Calu3 (cell line): ENCODE data around the gene SERAC1. TPM values are rescaled to one million over a fixed set of nuclear protein-coding genes. Genes with fewer than 3 reads are reported as not detected.

Source experiments
- BruUV-seq: library from RNA; stranded (reverse); fragments of 400-500 nt; replicated peaks from 2 replicates; lab custom pipeline; 2021; lab: Mats Ljungman, UMichigan
- CTCF ChIA-PET: fragments of 300-600 bp; sonication (Branson Sonifier 250); formaldehyde crosslinking; loops from one replicate; lab custom pipeline; 2022; ENCODE audit warnings: antibody characterized with exemption; lab: Charles Lee
- DNase-seq: peaks from one replicate; pipeline ENCODE4 v3.0.0; 2022
- H3K27ac Mint-ChIP-seq: one replicate; pipeline ENCODE4 v1.8.0; 2022; ENCODE audit warnings: mixed read lengths; ENCODE audit not compliant: unreplicated experiment
- H3K27me3 Mint-ChIP-seq: one replicate; pipeline ENCODE4 v1.8.0; 2022; ENCODE audit warnings: mixed read lengths; ENCODE audit not compliant: unreplicated experiment
- H3K36me3 Mint-ChIP-seq: one replicate; pipeline ENCODE4 v1.8.0; 2022; ENCODE audit warnings: mild to moderate bottlenecking, moderate library complexity, mixed read lengths; ENCODE audit not compliant: insufficient read depth, unreplicated experiment
- H3K4me1 Mint-ChIP-seq: one replicate; pipeline ENCODE4 v1.8.0; 2022; ENCODE audit warnings: mild to moderate bottlenecking, low read depth, mixed read lengths; ENCODE audit not compliant: unreplicated experiment
- H3K4me3 Mint-ChIP-seq: one replicate; pipeline ENCODE4 v1.8.0; 2022; ENCODE audit warnings: mild to moderate bottlenecking, low read depth, moderate library complexity, mixed read lengths; ENCODE audit not compliant: unreplicated experiment
- H3K9me3 Mint-ChIP-seq: one replicate; pipeline ENCODE4 v1.8.0; 2022; ENCODE audit warnings: low read depth, mixed read lengths; ENCODE audit not compliant: unreplicated experiment
- intact Hi-C: fragments of 100-400 bp; cut with micrococcal nuclease; formaldehyde crosslinking; loops from one replicate; pipeline ENCODE4 v1.10.0; 2022; ENCODE audit not compliant: unreplicated experiment
- total RNA-seq: library from RNA; stranded (reverse); gene quantifications from 2 replicates; pipeline ENCODE4 v1.2.3, GENCODE V29; 2022
- TF ChIP-seq, protein P1 (sequence below): fragments of 200-600 bp; IDR thresholded peaks from one replicate; pipeline ENCODE4 v1.8.0; 2022; ENCODE audit warnings: antibody characterized with exemption; ENCODE audit not compliant: unreplicated experiment

SERAC1 gene
- total RNA-seq, 1 experiment from 2014 or later = 5.5 TPM

DNA sequence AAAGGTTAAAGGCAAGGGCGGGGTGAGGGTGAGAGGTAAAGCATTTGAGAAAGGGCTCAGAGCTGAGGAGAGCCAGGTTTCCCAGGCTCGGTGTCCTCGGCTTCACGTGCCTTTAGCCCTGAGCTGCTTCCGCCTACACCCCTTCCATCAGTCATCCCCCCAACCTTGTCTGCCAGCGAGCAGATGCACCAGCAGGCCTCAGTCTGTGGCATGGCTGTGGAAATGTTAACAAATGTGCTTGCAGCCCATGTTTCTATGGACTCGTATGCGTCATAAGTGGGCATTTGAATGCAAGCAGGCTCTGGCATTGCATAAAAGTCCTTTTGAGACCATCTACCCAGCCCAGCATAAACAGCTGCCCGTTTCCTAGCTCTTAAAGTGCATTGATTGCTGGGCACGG lies 97.5 kb downstream of the SERAC1 start:
- Mint-ChIP-seq H3K27ac (no peak overlapping the region), H3K4me3 (no peak overlapping the region), H3K9me3 (no peaks in the 10 kb centered on the region), H3K4me1 (peaks cover 40% of the 10 kb centered on the region), H3K36me3 (peaks cover 17% of the 10 kb centered on the region), H3K27me3 (no peaks in the 10 kb centered on the region)
- intact Hi-C loops = no loop called here
- TF ChIP-seq, protein P1, sequence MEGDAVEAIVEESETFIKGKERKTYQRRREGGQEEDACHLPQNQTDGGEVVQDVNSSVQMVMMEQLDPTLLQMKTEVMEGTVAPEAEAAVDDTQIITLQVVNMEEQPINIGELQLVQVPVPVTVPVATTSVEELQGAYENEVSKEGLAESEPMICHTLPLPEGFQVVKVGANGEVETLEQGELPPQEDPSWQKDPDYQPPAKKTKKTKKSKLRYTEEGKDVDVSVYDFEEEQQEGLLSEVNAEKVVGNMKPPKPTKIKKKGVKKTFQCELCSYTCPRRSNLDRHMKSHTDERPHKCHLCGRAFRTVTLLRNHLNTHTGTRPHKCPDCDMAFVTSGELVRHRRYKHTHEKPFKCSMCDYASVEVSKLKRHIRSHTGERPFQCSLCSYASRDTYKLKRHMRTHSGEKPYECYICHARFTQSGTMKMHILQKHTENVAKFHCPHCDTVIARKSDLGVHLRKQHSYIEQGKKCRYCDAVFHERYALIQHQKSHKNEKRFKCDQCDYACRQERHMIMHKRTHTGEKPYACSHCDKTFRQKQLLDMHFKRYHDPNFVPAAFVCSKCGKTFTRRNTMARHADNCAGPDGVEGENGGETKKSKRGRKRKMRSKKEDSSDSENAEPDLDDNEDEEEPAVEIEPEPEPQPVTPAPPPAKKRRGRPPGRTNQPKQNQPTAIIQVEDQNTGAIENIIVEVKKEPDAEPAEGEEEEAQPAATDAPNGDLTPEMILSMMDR = no peak
- CTCF ChIA-PET = interaction anchor here (0.5 kb wide), 1 partner anchor 130 kb away, joined by 3 read pairs; no protein-coding TSS in a partner anchor
- no TSS peak for BruUV-seq
- no peak for DNase-seq

DNA sequence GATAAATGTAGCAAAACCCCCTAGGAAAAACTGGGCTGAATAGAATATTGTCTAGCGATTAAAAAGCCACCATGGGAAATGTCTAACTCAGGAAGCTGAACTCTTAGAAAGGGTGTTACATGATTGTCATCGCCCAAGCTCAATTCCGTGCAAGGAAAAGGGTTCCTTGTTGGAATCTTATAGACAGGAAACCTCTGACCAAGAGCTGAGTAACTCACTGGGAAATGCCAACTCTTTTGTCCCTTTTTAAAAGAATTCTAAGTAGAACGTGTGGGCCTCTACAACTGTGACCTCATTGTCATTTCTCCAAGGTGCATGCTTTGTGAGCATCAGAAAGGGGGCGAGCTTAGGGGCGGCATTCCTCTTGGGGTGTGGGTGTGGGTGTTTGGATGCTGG lies 98.3 kb downstream of the SERAC1 start:
- no peak for DNase-seq
- H3K9me3 Mint-ChIP-seq = no peaks in the 10 kb centered on the region
- no peaks in the 10 kb centered on the region for H3K27me3 Mint-ChIP-seq
- H3K27ac Mint-ChIP-seq = peak overlapping the region; percentile 86
- peaks cover 16% of the 10 kb centered on the region for H3K36me3 Mint-ChIP-seq
- no peak overlapping the region for H3K4me3 Mint-ChIP-seq
- peaks cover 40% of the 10 kb centered on the region for H3K4me1 Mint-ChIP-seq
- TF ChIP-seq, protein P1 = no peak
- intact Hi-C loops = no loop called here
- CTCF ChIA-PET = interaction anchor here (1.6 kb wide), 1 partner anchor 87 kb away, joined by 11 read pairs; no protein-coding TSS in a partner anchor
- no TSS peak for BruUV-seq

DNA sequence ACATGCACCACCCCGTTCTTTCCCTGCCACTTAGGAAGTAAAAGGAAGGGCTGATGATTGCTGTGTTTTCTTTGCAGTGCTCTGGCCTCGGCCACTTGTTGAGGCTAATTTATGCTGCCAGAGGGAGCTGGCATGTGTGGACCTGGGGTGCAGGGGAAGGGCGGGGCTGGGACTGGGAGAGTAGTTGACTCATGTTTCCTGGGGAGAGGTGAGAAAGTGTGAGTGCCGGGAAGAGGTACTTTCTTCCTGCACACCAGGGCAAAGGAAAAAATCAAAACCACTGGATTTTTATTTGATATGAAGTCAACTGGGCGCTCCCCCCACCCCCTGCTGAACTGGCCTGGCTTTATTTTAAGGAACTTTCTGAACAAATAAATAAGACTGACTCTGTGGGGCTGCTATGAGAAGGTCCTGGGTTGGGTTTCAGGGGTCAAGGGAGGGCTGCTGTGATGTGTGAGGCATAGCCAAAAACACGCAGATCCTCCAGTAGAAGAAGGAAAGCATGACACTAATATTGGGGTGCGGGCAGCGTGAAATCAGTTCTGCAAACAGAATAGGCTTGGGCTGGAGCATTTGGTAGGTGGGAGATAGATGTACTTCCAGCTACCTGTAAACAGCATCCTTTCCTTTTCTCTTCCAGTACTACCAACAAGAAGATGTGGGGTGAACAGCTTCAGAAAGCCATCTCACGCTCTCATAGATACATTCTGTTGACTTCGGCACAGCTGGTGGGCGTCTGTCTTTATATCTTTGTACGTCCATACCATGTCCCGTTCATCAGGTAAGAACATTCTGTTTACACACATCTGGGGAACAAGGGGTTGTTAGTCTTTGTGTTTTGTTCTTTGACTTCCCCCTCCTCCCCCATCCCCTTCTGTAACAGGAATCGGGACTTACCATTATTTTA lies 98.9 kb downstream of the SERAC1 start:
- peaks cover 16% of the 10 kb centered on the region for H3K36me3 Mint-ChIP-seq
- BruUV-seq = TSS peak; percentile 26
- peak; percentile 77 for DNase-seq
- H3K4me1 Mint-ChIP-seq = peaks cover 40% of the 10 kb centered on the region
- peak overlapping the region; percentile 86 for H3K27ac Mint-ChIP-seq
- peak overlapping the region; percentile 47 for H3K4me3 Mint-ChIP-seq
- CTCF ChIA-PET = interaction anchor here (0.5 to 1.6 kb wide), 5 partner anchors 9 to 86 kb away, joined by 3 to 11 read pairs (median 5); no protein-coding TSS in a partner anchor
- intact Hi-C loops = no loop called here
- H3K27me3 Mint-ChIP-seq = no peaks in the 10 kb centered on the region
- TF ChIP-seq, protein P1 = no peak
- no peaks in the 10 kb centered on the region for H3K9me3 Mint-ChIP-seq

DNA sequence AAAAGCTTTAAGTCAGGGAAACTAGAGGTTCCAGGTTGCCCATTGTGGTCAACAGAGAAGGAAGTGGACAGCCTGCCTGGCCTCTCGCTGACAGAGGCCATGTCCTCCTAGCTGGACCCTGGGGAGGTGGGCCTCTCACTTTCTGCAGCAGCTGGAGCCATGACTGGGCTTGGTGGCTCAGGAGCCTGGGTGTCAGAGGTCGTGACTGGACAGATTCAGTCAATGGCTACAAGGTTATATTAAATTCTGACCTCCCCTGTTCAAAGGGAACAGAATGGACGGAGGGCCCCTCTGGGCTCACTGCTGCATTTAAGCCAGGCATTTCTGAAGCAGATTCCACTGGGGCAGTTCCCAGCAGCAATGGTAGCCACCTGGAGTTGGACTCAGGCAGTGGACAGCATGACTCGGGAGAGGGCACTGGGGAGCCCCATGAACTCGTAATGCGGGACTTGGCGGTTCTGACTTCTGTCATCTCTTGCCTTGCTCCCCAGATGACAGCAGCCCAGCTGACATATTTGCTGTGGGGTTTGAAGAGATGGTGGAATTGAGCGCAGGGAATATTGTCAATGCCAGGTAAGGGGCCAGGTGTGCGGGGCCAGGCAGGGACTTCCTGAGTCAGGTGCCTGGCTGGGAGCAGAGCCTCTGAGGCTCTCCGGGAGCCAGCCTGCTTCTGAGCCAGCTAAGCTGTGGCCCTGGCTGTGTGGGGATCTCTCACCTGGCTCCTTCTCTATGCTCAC lies 99.7 kb downstream of the SERAC1 start:
- Mint-ChIP-seq H3K27me3 (no peaks in the 10 kb centered on the region), H3K27ac (peak overlapping the region; percentile 86), H3K36me3 (peaks cover 21% of the 10 kb centered on the region), H3K9me3 (no peaks in the 10 kb centered on the region), H3K4me1 (peaks cover 40% of the 10 kb centered on the region), H3K4me3 (peak overlapping the region; percentile 47)
- intact Hi-C loops = no loop called here
- no peak for DNase-seq
- CTCF ChIA-PET = interaction anchor here (0.6 to 1.6 kb wide), 6 partner anchors 8 to 209 kb away, joined by 3 to 11 read pairs (median 6); no protein-coding TSS in a partner anchor
- BruUV-seq = no TSS peak
- TF ChIP-seq, protein P1 = no peak
